Mesenchymal stem cell (in vitro differentiated cells and primary cell): ENCODE data around the gene POLH.

ENCODE experiments used
- DNase-seq: peaks from one replicate; pipeline ENCODE4 v3.0.0-alpha.2; 2013
- H2AFZ ChIP-seq: one replicate; pipeline ENCODE4 v1.6.1; 2013; ENCODE audit warnings: low read depth, mild to moderate bottlenecking, control low read depth, inconsistent platforms, low read length, moderate library complexity
- H2AK5ac ChIP-seq: 2 replicates; pipeline ENCODE4 v1.6.1; 2013; ENCODE audit warnings: low read length, moderate library complexity, mild to moderate bottlenecking, inconsistent platforms; ENCODE audit not compliant: severe bottlenecking
- H2BK120ac ChIP-seq: one replicate; pipeline ENCODE4 v1.6.1; 2013; ENCODE audit warnings: low read depth, mild to moderate bottlenecking, inconsistent platforms, low read length, moderate library complexity
- H2BK12ac ChIP-seq, 2 experiments: one replicate each; pipeline ENCODE4 v1.6.1; 2013; ENCODE audit warnings: inconsistent platforms in 2 of 2, low read length in 2 of 2, mild to moderate bottlenecking in 2 of 2, moderate library complexity in 2 of 2, control low read depth in 1 of 2
- H2BK15ac ChIP-seq: one replicate; pipeline ENCODE4 v1.6.1; 2013; ENCODE audit warnings: mild to moderate bottlenecking, low read depth, inconsistent platforms; ENCODE audit not compliant: poor library complexity, severe bottlenecking
- H2BK5ac ChIP-seq: 2 replicates; pipeline ENCODE4 v1.6.1; 2013; ENCODE audit warnings: low read depth, mild to moderate bottlenecking, low read length, control low read depth, inconsistent platforms; ENCODE audit not compliant: poor library complexity, severe bottlenecking
- H3K14ac ChIP-seq, 2 experiments: one replicate each; pipeline ENCODE4 v1.6.1; 2013; ENCODE audit warnings: inconsistent platforms in 2 of 2, low read length in 2 of 2, control low read depth in 1 of 2, mild to moderate bottlenecking in 1 of 2, moderate library complexity in 1 of 2
- H3K18ac ChIP-seq, 2 experiments: one replicate each; pipeline ENCODE4 v1.6.1; 2013; ENCODE audit warnings: inconsistent platforms in 2 of 2, low read length in 2 of 2, control low read depth in 1 of 2, low read depth in 1 of 2, mild to moderate bottlenecking in 1 of 2
- H3K23ac ChIP-seq, 2 experiments: one replicate each; pipeline ENCODE4 v1.6.1; 2013; ENCODE audit warnings: inconsistent platforms in 2 of 2, low read length in 2 of 2, mild to moderate bottlenecking in 2 of 2, moderate library complexity in 2 of 2, control low read depth in 1 of 2
- H3K27ac ChIP-seq: 2 replicates; pipeline ENCODE4 v1.5.1; 2013; ENCODE audit warnings: mild to moderate bottlenecking, moderate library complexity, low read length, control low read depth, inconsistent platforms; ENCODE audit not compliant: poor library complexity, severe bottlenecking
- H3K27me3 ChIP-seq, 2 experiments: 2 replicates each; pipeline versions ENCODE4 v1.6.1 to v1.7.0; 2013; ENCODE audit warnings: low read length in 2 of 2, mild to moderate bottlenecking in 2 of 2, moderate library complexity in 2 of 2, control low read depth in 1 of 2, inconsistent platforms in 1 of 2; ENCODE audit not compliant: control insufficient read depth in 1 of 2, insufficient read depth in 1 of 2
- H3K36me3 ChIP-seq, 2 experiments: 2 replicates each; pipeline versions ENCODE4 v1.6.1 to v1.7.0; 2013; ENCODE audit warnings: low read length in 2 of 2, control low read depth in 1 of 2, inconsistent platforms in 1 of 2, low read depth in 1 of 2, mild to moderate bottlenecking in 1 of 2; ENCODE audit not compliant: insufficient read depth in 2 of 2, control insufficient read depth in 1 of 2
- H3K4ac ChIP-seq, 2 experiments: one replicate each; pipeline ENCODE4 v1.6.1; 2013; ENCODE audit warnings: inconsistent platforms in 2 of 2, low read length in 2 of 2, mild to moderate bottlenecking in 2 of 2, moderate library complexity in 2 of 2, control low read depth in 1 of 2, low read depth in 1 of 2
- H3K4me1 ChIP-seq: 2 replicates; pipeline ENCODE4 v1.6.1; 2013; ENCODE audit warnings: low read depth, low read length, control low read depth; ENCODE audit not compliant: control insufficient read depth, insufficient read depth
- H3K4me2 ChIP-seq: 2 replicates; pipeline ENCODE4 v1.6.1; 2013; ENCODE audit warnings: low read length, mild to moderate bottlenecking, inconsistent platforms; ENCODE audit not compliant: poor library complexity, severe bottlenecking
- H3K4me3 ChIP-seq, 2 experiments: 2 replicates each; pipeline versions ENCODE4 v1.5.1 to v1.7.0; 2013; ENCODE audit warnings: low read length in 2 of 2, mild to moderate bottlenecking in 2 of 2, control low read depth in 1 of 2, low read depth in 1 of 2; ENCODE audit not compliant: insufficient read depth in 1 of 2
- H3K79me1 ChIP-seq: replicated peaks from 2 replicates; pipeline ENCODE4 v1.6.1; 2013; ENCODE audit warnings: mild to moderate bottlenecking, control low read depth, low read length, inconsistent platforms; ENCODE audit not compliant: poor library complexity, severe bottlenecking
- H3K9ac ChIP-seq: 2 replicates; pipeline ENCODE4 v1.7.0; 2013; ENCODE audit warnings: mild to moderate bottlenecking, low read length, moderate library complexity
- H3K9me3 ChIP-seq: 2 replicates; pipeline ENCODE4 v1.7.0; 2013; ENCODE audit warnings: mild to moderate bottlenecking, low read length; ENCODE audit not compliant: control insufficient read depth
- H4K8ac ChIP-seq: one replicate; pipeline ENCODE4 v1.6.1; 2013; ENCODE audit warnings: inconsistent platforms, mild to moderate bottlenecking, low read length, moderate library complexity
- H4K91ac ChIP-seq: one replicate; pipeline ENCODE4 v1.6.1; 2013; ENCODE audit warnings: mild to moderate bottlenecking, low read length, inconsistent platforms
- WGBS: methylation state at CpG from one replicate; pipeline ENCODE4 v1.1.7; 2013; ENCODE audit warnings: mixed read lengths; 5-methylcytosine and 5-hydroxymethylcytosine counted together

POLH gene

DNA sequence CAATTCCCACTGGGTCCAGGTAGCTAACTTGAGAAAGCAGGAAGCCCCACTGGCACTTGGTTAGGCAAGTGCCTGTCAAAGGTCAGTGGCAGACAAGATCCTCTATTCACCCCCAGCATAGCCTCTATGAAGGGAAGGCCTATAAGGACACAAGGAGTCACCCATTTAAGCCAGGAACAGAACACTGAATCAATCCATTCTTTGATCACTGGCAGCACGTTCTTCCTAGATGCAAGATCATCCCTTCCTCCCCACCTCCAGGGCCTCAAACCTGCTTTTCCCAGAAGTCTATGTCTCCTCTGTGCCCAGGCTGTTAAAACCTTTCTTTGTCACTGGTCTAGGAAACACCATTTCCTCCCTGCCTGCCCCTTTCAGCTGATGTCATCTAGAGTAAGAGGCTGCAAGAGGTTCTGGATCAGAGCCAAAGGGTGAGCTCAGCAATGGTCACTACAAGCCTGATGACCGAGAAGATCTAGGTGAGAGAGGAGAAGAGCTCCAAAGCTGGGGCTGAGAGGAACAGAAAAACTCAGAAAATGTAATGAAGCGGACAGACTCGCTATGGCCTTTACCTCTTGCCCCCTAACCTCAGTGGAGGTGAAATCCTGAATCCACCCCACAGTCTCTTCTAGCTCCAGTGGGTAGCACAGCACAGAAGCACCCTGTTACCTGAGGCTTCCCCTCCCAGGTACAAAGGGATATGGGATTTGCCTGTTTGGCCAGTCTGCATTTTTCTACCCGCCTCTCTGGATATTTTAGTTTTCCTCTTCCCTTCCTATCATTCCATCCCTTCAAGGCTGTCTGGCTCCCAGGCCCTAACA is 51.2 kb downstream of the POLH start:
- WGBS, result 61% methylated on average over 5 of the region's 5 CpGs
- DNase-seq, result peak; percentile 99

DNA sequence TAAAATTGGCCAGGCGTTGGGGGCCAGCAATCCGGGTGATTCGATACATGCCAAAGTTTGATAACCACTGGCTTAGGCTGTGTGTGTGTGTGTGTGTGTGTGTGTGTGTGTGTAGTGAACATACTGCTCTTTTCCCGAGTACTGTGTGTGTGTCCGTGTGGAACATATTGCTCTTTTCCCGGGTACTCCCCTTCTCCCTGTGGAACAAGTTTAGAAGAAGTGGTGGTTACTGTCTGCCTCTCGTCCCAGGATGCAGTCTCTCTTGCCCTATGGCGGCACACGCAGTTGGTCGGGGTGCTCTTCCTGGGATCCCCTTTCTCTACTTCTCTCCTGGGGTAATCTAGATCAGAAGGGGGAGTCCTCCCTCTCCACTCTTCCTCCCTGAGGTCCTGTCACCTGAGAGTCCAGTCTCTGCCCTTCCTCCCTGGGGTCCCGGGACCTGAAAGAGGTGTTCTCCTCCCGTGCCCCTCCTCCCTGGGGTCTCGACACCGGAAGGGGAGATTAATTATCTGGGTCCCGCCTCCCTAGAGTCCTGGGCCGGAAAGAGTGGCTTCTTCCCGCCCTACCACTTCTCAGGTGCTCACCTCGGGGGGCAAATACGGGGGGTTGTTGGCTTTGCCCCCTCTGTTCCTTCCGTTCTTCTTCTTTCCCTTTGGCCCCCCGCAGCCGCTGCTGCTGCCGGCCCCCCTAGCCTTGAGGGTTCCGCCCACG is 52.6 kb downstream of the POLH start:
- Histone ChIP-seq H2BK12ac (peak overlapping the region in 1 of 2 experiments; percentile 48), H4K91ac (peak overlapping the region; percentile 90), H3K4me3 (peak overlapping the region; percentile 79 to 96), H3K4me1 (peaks cover 16% of the 10 kb centered on the region), H3K23ac (peak overlapping the region in 1 of 2 experiments; percentile 54), H4K8ac (peak overlapping the region; percentile 86), H2BK15ac (peak overlapping the region; percentile 38), H2AFZ (no peak overlapping the region), H3K4ac (peak overlapping the region; percentile 16 to 95), H3K9ac (peak overlapping the region; percentile 99), H3K27me3 (no peaks in the 10 kb centered on the region), H2AK5ac (peak overlapping the region; percentile 9), H2BK5ac (peak overlapping the region; percentile 92), H3K79me1 (peaks cover 25% of the 10 kb centered on the region), H3K14ac (peak overlapping the region in 1 of 2 experiments; percentile 79), H3K27ac (peak overlapping the region; percentile 70), H3K18ac (peak overlapping the region; percentile 93 to 98), H3K4me2 (peak overlapping the region; percentile 85), H3K36me3 (peaks cover 28 to 29% of the 10 kb centered on the region in 2 experiments), H2BK120ac (peak overlapping the region; percentile 88), H3K9me3 (no peaks in the 10 kb centered on the region)
- DNase-seq, result peak; percentile 69
- 12% methylated on average over 19 of the region's 25 CpGs for WGBS

More for the DNA sequence above, 51.2 kb downstream of the POLH start:
- Histone ChIP-seq H4K91ac (peak overlapping the region; percentile 96), H3K4ac (peak overlapping the region; percentile 19 to 78), H3K18ac (peak overlapping the region; percentile 68 to 77), H3K23ac (no peak overlapping the region), H3K14ac (no peak overlapping the region), H3K9me3 (no peaks in the 10 kb centered on the region), H3K27ac (peak overlapping the region; percentile 36), H3K4me2 (no peak overlapping the region), H2AFZ (no peak overlapping the region), H3K4me1 (peaks cover 16% of the 10 kb centered on the region), H3K9ac (peak overlapping the region; percentile 99), H3K79me1 (peaks cover 29% of the 10 kb centered on the region), H3K27me3 (no peaks in the 10 kb centered on the region), H2BK12ac (peak overlapping the region in 1 of 2 experiments; percentile 31), H2BK15ac (no peak overlapping the region), H2AK5ac (peak overlapping the region; percentile 83), H3K36me3 (peaks cover 37 to 42% of the 10 kb centered on the region in 2 experiments), H2BK5ac (no peak overlapping the region), H2BK120ac (peak overlapping the region; percentile 51), H3K4me3 (peak overlapping the region in 1 of 2 experiments; percentile 96), H4K8ac (peak overlapping the region; percentile 73)

- Histone ChIP-seq H3K4ac (peak within 1 kb of the TSS; percentile 97 to 100), H3K18ac (peak within 1 kb of the TSS; percentile 98 to 99), H3K36me3 (peaks cover 22 to 23% of the 10 kb centered on the region in 2 experiments), H3K79me1 (peaks cover 21% of the 10 kb centered on the region), H3K27me3 (no peaks in the 10 kb centered on the region), H2BK15ac (peak within 1 kb of the TSS; percentile 89), H2BK120ac (peak within 1 kb of the TSS; percentile 88), H2AK5ac (peak within 1 kb of the TSS; percentile 29), H2BK5ac (peak within 1 kb of the TSS; percentile 92), H3K14ac (peak within 1 kb of the TSS in 1 of 2 experiments; percentile 97), H2AFZ (peak within 1 kb of the TSS; percentile 7), H3K4me3 (peak within 1 kb of the TSS; percentile 79 to 96), H4K91ac (peak within 1 kb of the TSS; percentile 90), H3K23ac (peak within 1 kb of the TSS in 1 of 2 experiments; percentile 54), H4K8ac (peak within 1 kb of the TSS; percentile 87), H2BK12ac (peak within 1 kb of the TSS; percentile 48 to 75), H3K9me3 (no peaks in the 10 kb centered on the region), H3K9ac (peak within 1 kb of the TSS; percentile 99), H3K4me2 (peak within 1 kb of the TSS; percentile 91), H3K27ac (peak within 1 kb of the TSS; percentile 96), H3K4me1 (peaks cover 16% of the 10 kb centered on the region)
- WGBS, result under 1% methylated on average over 26 of the region's 46 CpGs
- DNase-seq, result peak; percentile 99
Observed at GRCh38 chr6:43629104-43629504, 53.1 kb downstream of the POLH start, which contains the start of gene GTPBP2. GTPBP2 (minus strand) TSS chr6:43629264; CDS start chr6:43629162, 102 bp downstream.
